OCI-LY1 (cell line): ENCODE measurements around the gene SHLD1.

Experiments
- CTCF ChIP-seq: fragments of 200-600 bp; sonication (generic), shearing (Covaris generic); IDR thresholded peaks from 2 replicates; pipeline ENCODE4 v1.5.1; 2017; ENCODE audit warnings: mild to moderate bottlenecking, antibody characterized with exemption, low read length, moderate library complexity, mixed read lengths
- EZH2 ChIP-seq: fragments of 200-600 bp; sonication (generic), shearing (Covaris generic); IDR thresholded peaks from 2 replicates; pipeline ENCODE4 v1.8.0; 2017; ENCODE audit warnings: borderline replicate concordance, mixed run types, mild to moderate bottlenecking, antibody characterized with exemption, low read length, moderate library complexity, mixed read lengths

- TF ChIP-seq CTCF (no peak), EZH2 (no peak)
Observed at GRCh38 chr20:5910186-5910585, 160.0 kb downstream of the SHLD1 start.
